WTC11 (cell line): ENCODE data around the gene KLHL40. TPM values are rescaled to one million over a fixed set of nuclear protein-coding genes. Genes with fewer than 3 reads are reported as not detected.

Source experiments
- ATAC-seq: fragments of 200-7000 bp; cut with Tn5 transposase; 2 replicates; pipeline ENCODE4 v1.10.0; 2021; ENCODE audit warnings: mild to moderate bottlenecking, moderate library complexity
- CTCF ChIA-PET: fragments of 300-600 bp; sonication (Branson Sonifier 250); formaldehyde crosslinking; loops from one replicate; lab custom pipeline; 2021; ENCODE audit warnings: antibody characterized with exemption; lab: Charles Lee
- POLR2A ChIA-PET: fragments of 350-600 bp; sonication (Branson Sonifier 250); formaldehyde crosslinking; loops from one replicate; lab custom pipeline; 2021; ENCODE audit warnings: antibody characterized with exemption; lab: Charles Lee
- DNase-seq: peaks from one replicate; pipeline ENCODE4 v3.0.0; 2021; ENCODE audit warnings: low spot score
- H3K27ac Mint-ChIP-seq: 2 replicates; pipeline ENCODE4 v1.8.0; 2021; ENCODE audit warnings: mixed read lengths
- H3K27me3 Mint-ChIP-seq: 2 replicates; pipeline ENCODE4 v1.8.0; 2021; ENCODE audit warnings: low read depth, mild to moderate bottlenecking, moderate library complexity, mixed read lengths
- H3K36me3 Mint-ChIP-seq: 2 replicates; pipeline ENCODE4 v1.8.0; 2021; ENCODE audit warnings: mixed read lengths
- H3K4me1 Mint-ChIP-seq: 2 replicates; pipeline ENCODE4 v1.8.0; 2022; ENCODE audit warnings: mixed read lengths
- H3K4me3 Mint-ChIP-seq: 2 replicates; pipeline ENCODE4 v1.8.0; 2021; ENCODE audit warnings: mild to moderate bottlenecking, moderate library complexity, mixed read lengths
- H3K9me3 Mint-ChIP-seq: 2 replicates; pipeline ENCODE4 v1.8.0; 2021; ENCODE audit warnings: mixed read lengths
- AR ChIP-seq: fragments of 250-450 bp; sonication (Bioruptor Pico); IDR thresholded peaks from 2 replicates; pipeline ENCODE4 v1.9.0; 2021; ENCODE audit warnings: mild to moderate bottlenecking
- ARID4B ChIP-seq: sonication (generic); formaldehyde crosslinking; IDR thresholded peaks from 2 replicates; pipeline ENCODE4 v1.8.0; 2023; ENCODE audit warnings: missing genetic modification reagents, mild to moderate bottlenecking, borderline replicate concordance
- CBFB ChIP-seq: sonication (generic); formaldehyde crosslinking; IDR thresholded peaks from 2 replicates; pipeline ENCODE4 v1.8.1; 2022; ENCODE audit warnings: mild to moderate bottlenecking, low read depth, missing genetic modification reagents
- CTCF ChIP-seq: fragments of 200-600 bp; IDR thresholded peaks from 2 replicates; pipeline ENCODE4 v1.8.0; 2022; ENCODE audit warnings: antibody characterized with exemption
- ELF4 ChIP-seq: sonication (generic); formaldehyde crosslinking; IDR thresholded peaks from 2 replicates; pipeline ENCODE4 v1.8.1; 2022; ENCODE audit warnings: low read depth, mild to moderate bottlenecking, moderate library complexity, missing genetic modification reagents
- EMX1 ChIP-seq: fragments of 250-450 bp; sonication (Bioruptor Pico); IDR thresholded peaks from 2 replicates; pipeline ENCODE4 v1.8.0; 2021; ENCODE audit warnings: mild to moderate bottlenecking
- ESRRA ChIP-seq: sonication (generic); formaldehyde crosslinking; IDR thresholded peaks from 2 replicates; pipeline ENCODE4 v1.8.1; 2022; ENCODE audit warnings: mild to moderate bottlenecking, missing genetic modification reagents, borderline replicate concordance
- GRHL2 ChIP-seq: fragments of 250-450 bp; sonication (Bioruptor Pico); IDR thresholded peaks from 2 replicates; pipeline ENCODE4 v1.8.0; 2022; ENCODE audit warnings: mild to moderate bottlenecking, moderate library complexity; ENCODE audit not compliant: insufficient replicate concordance, severe bottlenecking
- HMGA2 ChIP-seq: fragments of 250-450 bp; sonication (Bioruptor Pico); IDR thresholded peaks from 2 replicates; pipeline ENCODE4 v1.4.0; 2021; ENCODE audit warnings: mild to moderate bottlenecking, moderate library complexity
- HMGXB4 ChIP-seq: sonication (generic); formaldehyde crosslinking; IDR thresholded peaks from 2 replicates; pipeline ENCODE4 v1.8.1; 2023; ENCODE audit warnings: mild to moderate bottlenecking, moderate library complexity, missing genetic modification reagents
- IRF1 ChIP-seq: sonication (generic); formaldehyde crosslinking; IDR thresholded peaks from 2 replicates; pipeline ENCODE4 v1.8.0; 2023; ENCODE audit warnings: missing genetic modification reagents
- IRF2 ChIP-seq: sonication (generic); formaldehyde crosslinking; IDR thresholded peaks from 2 replicates; pipeline ENCODE4 v1.8.0; 2022; ENCODE audit warnings: low read depth, missing genetic modification reagents, borderline replicate concordance
- NR3C1 ChIP-seq: sonication (generic); formaldehyde crosslinking; conservative IDR thresholded peaks from 2 replicates; pipeline ENCODE4 v1.8.1; 2023; ENCODE audit warnings: low read depth, mild to moderate bottlenecking, missing genetic modification reagents
- RORB ChIP-seq: fragments of 250-450 bp; sonication (Bioruptor Pico); IDR thresholded peaks from 2 replicates; pipeline ENCODE4 v1.9.0; 2021; ENCODE audit warnings: mild to moderate bottlenecking
- SOX15 ChIP-seq: fragments of 250-450 bp; sonication (Bioruptor Pico); IDR thresholded peaks from 2 replicates; pipeline ENCODE4 v1.9.0; 2021; ENCODE audit warnings: mild to moderate bottlenecking
- ZBTB21 ChIP-seq: sonication (generic); formaldehyde crosslinking; IDR thresholded peaks from 2 replicates; pipeline ENCODE4 v1.8.1; 2023; ENCODE audit warnings: mild to moderate bottlenecking, missing genetic modification reagents, borderline replicate concordance
- ZNF138 ChIP-seq: sonication (generic); formaldehyde crosslinking; conservative IDR thresholded peaks from 2 replicates; pipeline ENCODE4 v1.8.1; 2022; ENCODE audit warnings: mild to moderate bottlenecking, moderate library complexity, missing genetic modification reagents
- ZNF219 ChIP-seq: sonication (generic); formaldehyde crosslinking; IDR thresholded peaks from 2 replicates; pipeline ENCODE4 v1.8.0; 2023; ENCODE audit warnings: missing genetic modification reagents, mild to moderate bottlenecking, borderline replicate concordance
- ZNF317 ChIP-seq: sonication (generic); formaldehyde crosslinking; IDR thresholded peaks from 2 replicates; pipeline ENCODE4 v1.8.1; 2023; ENCODE audit warnings: low read depth, mild to moderate bottlenecking, moderate library complexity, missing genetic modification reagents, borderline replicate concordance
- ZNF423 ChIP-seq: fragments of 250-450 bp; sonication (Bioruptor Pico); IDR thresholded peaks from 2 replicates; pipeline ENCODE4 v2.1.2; 2022; ENCODE audit warnings: mild to moderate bottlenecking, moderate library complexity
- total RNA-seq: library from RNA; stranded (reverse); gene quantifications from 3 replicates; pipeline ENCODE4 v1.2.3, GENCODE V29; 2021

Gene KLHL40
- total RNA-seq, 1 experiment from 2014 or later, result not detected

- ATAC-seq, result no peak
- no peaks in the 10 kb centered on the region for H3K36me3 Mint-ChIP-seq
- no peaks in the 10 kb centered on the region for H3K9me3 Mint-ChIP-seq
- peaks cover 8% of the 10 kb centered on the region for H3K4me1 Mint-ChIP-seq
- ChIA-PET POLR2A (no interaction called here), CTCF (interaction anchor here (0.8 to 1.3 kb wide), 3 partner anchors 40 to 168 kb away, joined by 3 to 4 read pairs (median 3); no protein-coding TSS in a partner anchor)
- H3K4me3 Mint-ChIP-seq, result no peak overlapping the region
- no peak overlapping the region for H3K27ac Mint-ChIP-seq
- DNase-seq, result no peak
- TF ChIP-seq GRHL2 (CRISPR knock-in tag), result no peak
- TF ChIP-seq ESRRA (CRISPR knock-in tag), result no peak
- no peak for TF ChIP-seq AR (CRISPR knock-in tag)
- no peaks in the 10 kb centered on the region for H3K27me3 Mint-ChIP-seq
Measured at GRCh38 chr3:42703695-42704025, 18.3 kb downstream of the KLHL40 start.

GRCh38 chr3:42704136-42704841 is 19.0 kb downstream of the KLHL40 start:
- ChIA-PET POLR2A (no interaction called here), CTCF (interaction anchor here (0.8 to 1.3 kb wide), 3 partner anchors 40 to 168 kb away, joined by 3 to 4 read pairs (median 3); no protein-coding TSS in a partner anchor)
- no peak overlapping the region for H3K4me3 Mint-ChIP-seq
- peaks cover 8% of the 10 kb centered on the region for H3K4me1 Mint-ChIP-seq
- H3K36me3 Mint-ChIP-seq, result no peaks in the 10 kb centered on the region
- H3K27me3 Mint-ChIP-seq, result no peaks in the 10 kb centered on the region
- no peaks in the 10 kb centered on the region for H3K9me3 Mint-ChIP-seq
- TF ChIP-seq NR3C1 (CRISPR knock-in tag) (no peak), CTCF (no peak), ZNF423 (CRISPR knock-in tag) (no peak), CBFB (no peak), IRF2 (CRISPR knock-in tag) (no peak), RORB (no peak), HMGXB4 (no peak), EMX1 (CRISPR knock-in tag) (no peak)
- ATAC-seq (no peak), DNase-seq (no peak)
- H3K27ac Mint-ChIP-seq, result no peak overlapping the region

GRCh38 chr3:42705058-42705767 is 19.9 kb downstream of the KLHL40 start:
- peaks cover 8% of the 10 kb centered on the region for H3K4me1 Mint-ChIP-seq
- ChIA-PET CTCF (no interaction called here), POLR2A (no interaction called here)
- ATAC-seq (no peak), DNase-seq (no peak)
- no peak overlapping the region for H3K4me3 Mint-ChIP-seq
- H3K27ac Mint-ChIP-seq, result no peak overlapping the region
- no peaks in the 10 kb centered on the region for H3K36me3 Mint-ChIP-seq
- H3K27me3 Mint-ChIP-seq, result no peaks in the 10 kb centered on the region
- H3K9me3 Mint-ChIP-seq, result no peaks in the 10 kb centered on the region
- TF ChIP-seq SOX15 (CRISPR knock-in tag), result no peak
- no peak for TF ChIP-seq ZBTB21
- TF ChIP-seq IRF1 (CRISPR knock-in tag), result no peak
- no peak for TF ChIP-seq NR3C1 (CRISPR knock-in tag)
- no peak for TF ChIP-seq ELF4 (CRISPR knock-in tag)
- TF ChIP-seq ZNF317 (CRISPR knock-in tag), result no peak
- no peak for TF ChIP-seq ZNF219
- no peak for TF ChIP-seq ARID4B (CRISPR knock-in tag)
- TF ChIP-seq ZNF138 (CRISPR knock-in tag), result no peak
- no peak for TF ChIP-seq HMGA2 (CRISPR knock-in tag)
